H9 (cell line): ENCODE results near the gene CCDC68. TPM values are rescaled to one million over a fixed set of nuclear protein-coding genes. Genes with fewer than 3 reads are reported as not detected.

Source experiments
- DNase-seq: peaks from one replicate; pipeline ENCODE4 v3.0.0-alpha.2; 2017
- H2AFZ ChIP-seq: one replicate; pipeline ENCODE4 v1.6.1; 2013; ENCODE audit warnings: mild to moderate bottlenecking, low read length, control low read depth, moderate library complexity
- H2AK5ac ChIP-seq: 2 replicates; pipeline ENCODE4 v1.6.1; 2013; ENCODE audit warnings: low read length, control low read depth, mixed read lengths; ENCODE audit not compliant: insufficient read length
- H2BK120ac ChIP-seq: one replicate; pipeline ENCODE4 v1.6.1; 2013; ENCODE audit warnings: low read depth, mild to moderate bottlenecking, low read length, control low read depth, inconsistent platforms; ENCODE audit not compliant: poor library complexity, severe bottlenecking
- H2BK12ac ChIP-seq: 2 replicates; pipeline ENCODE4 v1.6.1; 2013; ENCODE audit warnings: low read length, control low read depth, mixed read lengths, low read depth; ENCODE audit not compliant: insufficient read length
- H2BK15ac ChIP-seq: 2 replicates; pipeline ENCODE4 v1.6.1; 2013; ENCODE audit warnings: low read depth, low read length, control low read depth
- H2BK20ac ChIP-seq: one replicate; pipeline ENCODE4 v1.6.1; 2013; ENCODE audit warnings: low read depth, mild to moderate bottlenecking, low read length, control low read depth, inconsistent platforms; ENCODE audit not compliant: poor library complexity, severe bottlenecking
- H2BK5ac ChIP-seq: 2 replicates; pipeline ENCODE4 v1.6.1; 2013; ENCODE audit warnings: low read length, control low read depth, mixed read lengths; ENCODE audit not compliant: insufficient read length
- H3K14ac ChIP-seq: 2 replicates; pipeline ENCODE4 v1.6.1; 2013; ENCODE audit warnings: low read length, control low read depth; ENCODE audit not compliant: insufficient read depth
- H3K18ac ChIP-seq: 2 replicates; pipeline ENCODE4 v1.6.1; 2013; ENCODE audit warnings: low read depth, mild to moderate bottlenecking, mixed read lengths, low read length, control low read depth; ENCODE audit not compliant: insufficient read length
- H3K23ac ChIP-seq: 2 replicates; pipeline ENCODE4 v1.6.1; 2013; ENCODE audit warnings: low read length, control low read depth, mixed read lengths, low read depth; ENCODE audit not compliant: insufficient read length
- H3K23me2 ChIP-seq: 2 replicates; pipeline ENCODE4 v1.6.1; 2013; ENCODE audit warnings: low read depth, mild to moderate bottlenecking, mixed read lengths, low read length, control low read depth; ENCODE audit not compliant: insufficient read length, poor library complexity, severe bottlenecking
- H3K27ac ChIP-seq: 2 replicates; pipeline ENCODE4 v1.5.1; 2013; ENCODE audit warnings: low read length, control low read depth, mixed read lengths, low read depth; ENCODE audit not compliant: insufficient read length
- H3K27me3 ChIP-seq: 2 replicates; pipeline ENCODE4 v1.6.1; 2013; ENCODE audit warnings: low read length, control low read depth, inconsistent platforms; ENCODE audit not compliant: insufficient read depth
- H3K4ac ChIP-seq: 2 replicates; pipeline ENCODE4 v1.6.1; 2013; ENCODE audit warnings: low read depth, mild to moderate bottlenecking, control low read depth, inconsistent platforms, low read length, moderate library complexity
- H3K4me1 ChIP-seq: 2 replicates; pipeline ENCODE4 v1.6.1; 2013; ENCODE audit warnings: low read length, control low read depth, inconsistent platforms; ENCODE audit not compliant: insufficient read depth
- H3K4me2 ChIP-seq: 2 replicates; pipeline ENCODE4 v1.6.1; 2013; ENCODE audit warnings: low read length, control low read depth, mixed read lengths; ENCODE audit not compliant: insufficient read length, insufficient read depth
- H3K56ac ChIP-seq: 2 replicates; pipeline ENCODE4 v1.6.1; 2013; ENCODE audit warnings: low read depth, mild to moderate bottlenecking, mixed read lengths, low read length, control low read depth; ENCODE audit not compliant: insufficient read length
- H3K79me1 ChIP-seq: 2 replicates; pipeline ENCODE4 v1.6.1; 2013; ENCODE audit warnings: low read depth, mild to moderate bottlenecking, moderate library complexity, low read length, control low read depth, inconsistent platforms; ENCODE audit not compliant: insufficient read depth, poor library complexity, severe bottlenecking
- H3K79me2 ChIP-seq: 2 replicates; pipeline ENCODE4 v1.6.1; 2013; ENCODE audit warnings: low read length, control low read depth, inconsistent platforms; ENCODE audit not compliant: insufficient read depth
- H3K9ac ChIP-seq: 2 replicates; pipeline ENCODE4 v1.6.1; 2013; ENCODE audit warnings: low read length, control low read depth, mixed read lengths; ENCODE audit not compliant: insufficient read length; ENCODE audit errors: extremely low read depth
- H3K9me3 ChIP-seq: one replicate; pipeline ENCODE4 v1.6.1; 2013; ENCODE audit warnings: low read depth, low read length, inconsistent platforms; ENCODE audit not compliant: control insufficient read depth
- H3T11ph ChIP-seq: one replicate; pipeline ENCODE4 v1.6.1; 2013; ENCODE audit warnings: mild to moderate bottlenecking, low read length, control low read depth, inconsistent platforms
- H4K20me1 ChIP-seq: one replicate; pipeline ENCODE4 v1.6.1; 2013; ENCODE audit not compliant: control insufficient read depth, insufficient read length, insufficient read depth
- H4K5ac ChIP-seq: 2 replicates; pipeline ENCODE4 v1.6.1; 2013; ENCODE audit warnings: low read depth, mild to moderate bottlenecking, mixed read lengths, low read length, control low read depth; ENCODE audit not compliant: insufficient read length
- H4K8ac ChIP-seq: replicated peaks from 2 replicates; pipeline ENCODE4 v1.6.1; 2013; ENCODE audit warnings: low read length, control low read depth, mixed read lengths, low read depth; ENCODE audit not compliant: insufficient read length
- H4K91ac ChIP-seq: 2 replicates; pipeline ENCODE4 v1.6.1; 2013; ENCODE audit warnings: low read depth, mild to moderate bottlenecking, moderate library complexity, mixed read lengths, low read length, control low read depth; ENCODE audit not compliant: insufficient read length
- H3K27ac Mint-ChIP-seq, 3 experiments: 2 replicates in 2 of 3; 3 replicates in 1 of 3; pipeline ENCODE4 v1.8.0; 2020 to 2021; ENCODE audit warnings: mixed read lengths in 3 of 3, mild to moderate bottlenecking in 1 of 3, moderate library complexity in 1 of 3
- H3K27me3 Mint-ChIP-seq: 2 replicates; pipeline ENCODE4 v1.8.0; 2021; ENCODE audit warnings: low read depth, mild to moderate bottlenecking, moderate library complexity, mixed read lengths
- H3K36me3 Mint-ChIP-seq, 3 experiments: 2 replicates in 2 of 3; 3 replicates in 1 of 3; pipeline ENCODE4 v1.8.0; 2020 to 2021; ENCODE audit warnings: low read depth in 3 of 3, mixed read lengths in 3 of 3; ENCODE audit not compliant: insufficient read depth in 1 of 3
- H3K4me1 Mint-ChIP-seq, 2 experiments: 2 replicates each; pipeline ENCODE4 v1.8.0; 2020; ENCODE audit warnings: mixed read lengths in 2 of 2
- H3K4me3 Mint-ChIP-seq, 2 experiments: 2 replicates in 1 of 2; 3 replicates in 1 of 2; pipeline ENCODE4 v1.8.0; 2020 to 2021; ENCODE audit warnings: mild to moderate bottlenecking in 2 of 2, mixed read lengths in 2 of 2, moderate library complexity in 1 of 2
- H3K9me3 Mint-ChIP-seq, 2 experiments: 2 replicates in 1 of 2; 3 replicates in 1 of 2; pipeline ENCODE4 v1.8.0; 2020; ENCODE audit warnings: mild to moderate bottlenecking in 2 of 2, mixed read lengths in 2 of 2, moderate library complexity in 1 of 2
- CTCF ChIP-seq: fragments of 200-600 bp; sonication (generic); conservative IDR thresholded peaks from 3 replicates; pipeline ENCODE4 v1.8.0; 2021; ENCODE audit warnings: antibody characterized with exemption, mild to moderate bottlenecking
- WGBS: extraction: QIAGEN DNeasy Blood & Tissue Kit; methylation state at CpG from one replicate; pipeline ENCODE4 v1.1.7; 2013; ENCODE audit warnings: missing lambda C conversion rate, low lambda C conversion rate, mixed read lengths; ENCODE audit not compliant: insufficient read length; ENCODE audit errors: extremely low coverage; 5-methylcytosine and 5-hydroxymethylcytosine counted together
- total RNA-seq: library from RNA; stranded (reverse); gene quantifications from 2 replicates; pipeline ENCODE4 v1.2.1, GENCODE V29; 2021

Gene CCDC68
- total RNA-seq, 1 experiment from 2014 or later = not detected

- Histone ChIP-seq H3K79me1 (no peaks in the 10 kb centered on the region), H4K8ac (no peak overlapping the region), H3K56ac (no peak overlapping the region), H2BK12ac (no peak overlapping the region), H3K14ac (no peak overlapping the region), H2AK5ac (no peak overlapping the region), H2AFZ (no peak overlapping the region), H3K23me2 (no peaks in the 10 kb centered on the region), H2BK5ac (no peak overlapping the region), H3K79me2 (no peaks in the 10 kb centered on the region), H3K27me3 (no peaks in the 10 kb centered on the region), H4K20me1 (no peaks in the 10 kb centered on the region), H2BK120ac (no peak overlapping the region), H2BK15ac (no peak overlapping the region), H3T11ph (no peak overlapping the region), H3K9ac (no peak overlapping the region), H3K9me3 (no peaks in the 10 kb centered on the region), H4K5ac (no peak overlapping the region), H4K91ac (no peak overlapping the region), H3K23ac (no peak overlapping the region), H3K27ac (no peak overlapping the region), H3K4me1 (no peaks in the 10 kb centered on the region), H2BK20ac (no peak overlapping the region), H3K18ac (no peak overlapping the region), H3K4me2 (no peak overlapping the region), H3K4ac (no peak overlapping the region)
- H3K27me3 Mint-ChIP-seq = no peaks in the 10 kb centered on the region
- no CpG with 5 or more reads among the region's 6 CpGs for WGBS
- no peak for DNase-seq
- H3K36me3 Mint-ChIP-seq = peaks cover 0 to 1% (median 0%) of the 10 kb centered on the region in 3 experiments; a peak in 1 of 7 replicates
- no peaks in the 10 kb centered on the region; a peak in 1 of 5 replicates for H3K9me3 Mint-ChIP-seq
- no peak overlapping the region for H3K27ac Mint-ChIP-seq
- TF ChIP-seq CTCF = no peak
- no peak overlapping the region for H3K4me3 Mint-ChIP-seq
- no peaks in the 10 kb centered on the region; a peak in 1 of 4 replicates for H3K4me1 Mint-ChIP-seq
These were observed 48.9 kb downstream of the CCDC68 start for GRCh38 chr18:54910161-54910919.
